ENCODE data around the gene CCNC.

The CCNC gene

DNA sequence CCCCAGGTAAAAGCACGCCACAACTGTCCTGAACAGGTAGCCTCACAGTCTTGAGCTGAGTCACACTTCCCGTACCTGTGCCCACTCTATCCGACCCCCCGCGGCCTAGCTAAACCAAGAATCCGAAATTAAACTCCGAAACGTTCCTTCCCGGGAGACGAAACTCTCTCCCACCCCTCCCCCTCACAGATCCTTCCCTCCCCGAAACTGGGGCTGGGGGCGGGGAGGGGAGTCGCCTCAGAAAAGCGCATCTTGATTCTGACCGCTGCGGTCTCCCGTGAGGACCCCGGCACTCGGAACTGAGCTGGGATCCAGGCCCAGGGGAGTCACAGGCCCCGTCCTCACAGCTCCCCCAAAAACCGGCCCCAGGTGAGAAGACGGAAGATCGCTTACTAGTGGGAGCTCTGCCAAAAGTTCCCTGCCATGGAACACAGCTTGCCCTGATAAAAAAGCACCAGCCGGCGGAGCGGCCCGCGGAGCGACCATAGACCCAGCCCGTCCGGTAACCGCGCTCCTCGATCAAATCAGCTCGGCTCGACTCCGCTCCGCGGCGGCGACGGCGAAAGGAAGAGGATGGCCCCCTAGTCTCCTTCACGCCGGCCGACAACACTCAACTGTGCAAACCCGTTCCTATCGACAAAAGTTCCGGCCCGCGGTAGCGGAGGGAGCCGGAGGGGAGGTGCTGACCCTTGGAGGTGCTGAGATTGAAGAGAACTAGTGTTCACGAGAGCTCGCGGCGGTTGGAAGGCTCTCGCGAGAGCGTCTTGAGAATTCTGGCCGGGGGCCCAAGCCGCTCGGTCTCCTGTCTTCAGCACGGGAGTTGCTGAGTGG lies at the start of gene CCNC:
CCNC (minus strand) TSS at position 558 of the 831 bp plus-strand sequence; CDS start at position 425, 133 bp downstream.
- peak; percentile 94 for DNase-seq

- DNase-seq = no peak
Measured at GRCh38 chr6:99617131-99617530, 48.7 kb upstream of the CCNC start.

GRCh38 chr6:99614430-99615186 lies 46.1 kb upstream of the CCNC start:
- DNase-seq = no peak

DNA sequence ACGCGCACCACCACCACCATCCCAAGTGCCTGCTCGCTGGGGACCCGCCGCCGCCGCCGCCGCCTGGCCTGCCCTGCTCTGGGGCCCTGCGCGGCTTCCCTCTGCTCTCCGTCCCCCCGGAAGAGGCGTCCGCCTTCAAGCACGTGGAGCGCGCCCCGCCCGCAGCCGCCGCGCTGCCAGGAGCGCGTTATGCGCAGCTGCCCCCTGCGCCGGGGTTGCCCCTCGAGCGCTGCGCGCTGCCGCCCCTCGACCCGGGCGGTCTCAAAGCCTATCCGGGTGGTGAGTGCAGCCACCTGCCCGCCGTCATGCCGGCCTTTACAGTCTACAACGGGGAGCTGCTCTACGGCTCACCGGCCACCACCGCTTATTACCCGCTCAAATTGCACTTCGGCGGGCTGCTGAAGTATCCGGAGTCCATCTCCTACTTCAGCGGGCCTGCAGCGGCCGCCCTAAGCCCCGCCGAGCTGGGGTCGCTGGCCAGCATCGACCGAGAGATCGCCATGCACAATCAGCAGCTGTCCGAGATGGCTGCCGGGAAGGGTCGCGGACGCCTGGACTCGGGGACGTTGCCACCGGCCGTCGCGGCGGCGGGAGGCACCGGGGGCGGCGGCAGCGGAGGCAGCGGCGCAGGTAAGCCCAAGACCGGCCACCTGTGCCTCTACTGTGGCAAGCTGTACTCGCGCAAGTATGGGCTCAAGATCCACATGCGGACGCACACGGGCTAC lies 45.4 kb upstream of the CCNC start:
- no peak for DNase-seq

DNA sequence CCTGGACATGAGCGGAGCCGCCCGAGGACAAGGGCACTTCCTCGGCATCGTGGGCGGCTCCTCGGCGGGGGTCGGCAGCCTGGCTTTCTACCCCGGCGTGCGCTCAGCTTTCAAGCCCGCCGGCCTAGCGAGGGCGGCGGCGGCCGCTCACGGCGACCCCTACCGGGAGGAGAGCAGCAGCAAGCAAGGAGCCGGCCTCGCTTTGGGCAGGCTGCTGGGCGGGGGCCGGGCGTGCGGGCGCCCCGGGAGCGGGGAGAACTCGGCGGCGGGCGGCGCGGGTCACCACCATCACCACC lies 44.9 kb upstream of the CCNC start:
- DNase-seq = no peak

DNA sequence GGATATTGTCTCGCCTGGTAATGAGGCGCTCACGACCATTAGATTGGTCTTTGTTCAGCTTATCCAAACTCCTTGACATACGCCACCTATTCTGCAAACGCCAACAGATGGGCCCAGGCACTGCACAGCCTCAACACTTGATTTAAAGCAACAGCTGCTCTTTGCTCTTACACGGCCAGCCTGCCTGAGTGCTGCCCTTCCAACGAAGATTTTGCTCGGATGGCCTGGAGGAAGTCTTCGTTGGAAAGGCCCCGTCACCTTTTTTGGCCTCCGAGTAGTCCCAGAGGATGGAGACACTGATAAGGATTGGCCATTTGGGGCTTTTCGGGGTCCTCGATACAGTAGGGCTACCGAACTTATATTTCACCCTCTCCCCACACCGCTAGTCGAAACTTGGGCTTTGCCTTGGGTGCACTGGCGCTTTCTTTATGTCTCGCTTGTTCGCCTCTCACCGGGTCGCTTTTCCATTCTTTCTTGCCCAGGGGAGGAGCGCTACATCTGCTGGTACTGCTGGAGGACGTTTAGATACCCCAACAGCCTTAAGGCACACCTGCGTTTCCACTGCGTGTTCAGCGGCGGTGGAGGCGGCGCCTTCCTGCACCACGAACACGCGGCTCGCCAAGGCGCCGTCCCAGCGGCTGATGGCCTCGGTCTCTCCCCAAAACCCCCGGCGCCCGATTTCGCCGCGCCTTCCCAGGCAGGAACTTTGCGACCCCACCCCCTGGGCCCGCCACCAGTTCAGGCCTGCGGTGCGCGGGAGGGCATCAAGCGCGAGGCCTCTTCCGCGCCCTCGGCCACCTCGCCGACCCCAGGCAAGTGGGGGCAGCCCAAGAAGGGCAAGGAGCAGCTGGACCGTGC lies 44.3 kb upstream of the CCNC start:
- no peak for DNase-seq

- DNase-seq = no peak
Measured at GRCh38 chr6:99611148-99611547, 42.7 kb upstream of the CCNC start.

DNA sequence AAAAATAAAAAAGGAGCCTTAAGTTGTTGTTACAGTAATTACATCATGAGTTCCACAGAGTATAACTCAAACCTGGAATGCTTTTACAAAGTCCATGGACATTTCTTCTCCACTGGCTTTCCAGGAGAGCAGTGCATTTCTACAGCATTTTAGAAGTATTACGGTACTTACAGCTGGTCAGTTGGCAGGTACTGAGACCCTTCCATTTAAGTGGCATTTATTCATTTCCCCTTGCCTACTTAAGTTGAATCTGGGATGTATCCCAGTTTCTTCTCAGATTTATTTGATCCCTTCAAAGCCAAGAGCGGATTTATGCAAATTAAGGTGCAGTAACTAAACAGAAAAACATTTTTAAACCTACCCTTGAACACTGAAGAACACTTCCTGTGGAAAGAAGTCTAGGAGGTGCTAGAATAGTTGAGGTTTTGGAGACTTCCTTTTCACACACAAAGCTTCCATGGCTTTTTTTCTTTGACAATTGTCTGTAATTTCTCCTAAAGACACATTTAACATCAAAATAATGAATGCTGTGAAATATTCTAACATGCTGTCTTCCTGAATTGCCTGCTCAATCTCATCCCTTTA lies 41.5 kb upstream of the CCNC start:
- no peak for DNase-seq

DNA sequence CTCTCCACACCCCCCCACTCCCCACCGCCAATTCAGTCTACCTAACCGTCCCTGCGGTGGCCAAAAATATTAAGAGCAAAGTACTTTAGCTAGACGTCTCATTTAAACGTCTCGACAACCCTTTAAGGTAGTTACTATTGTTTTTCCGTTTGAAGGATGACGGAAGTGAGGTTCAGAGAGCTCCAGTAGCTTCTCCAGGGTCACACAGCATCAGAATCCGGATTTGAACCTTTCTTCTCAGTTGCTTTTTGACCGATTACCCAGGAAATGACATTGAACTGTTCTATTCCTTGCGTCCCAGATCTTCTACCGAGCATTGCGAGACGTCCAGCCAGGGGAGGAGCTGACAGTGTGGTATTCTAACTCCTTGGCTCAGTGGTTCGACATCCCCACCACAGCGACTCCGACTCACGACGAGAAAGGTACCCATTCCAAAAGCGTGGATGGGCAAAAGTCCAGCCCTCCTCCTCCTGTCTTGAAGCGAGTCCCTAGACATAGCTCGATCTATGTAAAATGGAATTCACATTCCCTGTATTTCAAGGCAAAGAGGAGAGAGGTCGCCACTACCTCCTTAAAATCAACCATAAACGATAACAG lies 40.5 kb upstream of the CCNC start:
- no peak for DNase-seq

DNA sequence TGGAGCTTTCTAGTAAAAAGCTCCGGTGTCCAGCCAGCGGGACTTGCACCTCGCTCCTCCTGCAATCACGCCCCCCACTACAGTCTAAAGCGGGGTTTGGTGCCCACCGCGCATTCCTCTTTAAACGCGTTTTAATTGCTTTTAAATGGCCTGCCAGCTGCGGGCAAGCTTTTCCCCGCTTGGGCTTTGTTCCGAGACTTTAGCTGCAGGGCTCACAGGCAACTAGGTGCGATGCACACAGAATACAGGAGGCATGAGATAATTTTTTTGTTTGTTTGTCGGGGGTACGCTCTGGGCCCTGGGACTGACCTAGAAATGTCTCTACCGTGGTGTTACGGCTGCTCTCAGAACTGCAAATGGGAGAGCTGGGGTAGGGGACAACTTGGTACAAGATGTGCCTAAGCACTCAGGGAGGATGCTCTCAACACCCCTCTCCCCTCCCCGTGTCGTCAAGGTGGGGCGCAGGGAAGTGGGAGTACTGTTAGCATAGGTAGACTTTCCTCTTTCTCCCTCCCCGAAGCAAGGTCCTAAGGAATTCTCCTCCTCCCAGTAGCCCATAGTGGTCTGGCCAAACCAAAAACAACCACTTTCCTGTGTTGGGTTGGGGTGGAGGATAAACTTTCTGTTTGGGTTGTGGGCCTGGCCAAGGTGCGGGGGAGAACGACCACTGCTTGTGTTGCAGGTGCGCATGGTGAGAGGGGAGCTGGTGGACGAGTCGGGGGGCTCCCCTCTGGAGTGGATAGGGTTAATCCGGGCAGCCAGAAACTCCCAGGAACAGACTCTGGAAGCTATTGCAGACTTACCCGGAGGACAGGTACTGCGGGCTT lies 39.8 kb upstream of the CCNC start:
- DNase-seq = no peak

DNA sequence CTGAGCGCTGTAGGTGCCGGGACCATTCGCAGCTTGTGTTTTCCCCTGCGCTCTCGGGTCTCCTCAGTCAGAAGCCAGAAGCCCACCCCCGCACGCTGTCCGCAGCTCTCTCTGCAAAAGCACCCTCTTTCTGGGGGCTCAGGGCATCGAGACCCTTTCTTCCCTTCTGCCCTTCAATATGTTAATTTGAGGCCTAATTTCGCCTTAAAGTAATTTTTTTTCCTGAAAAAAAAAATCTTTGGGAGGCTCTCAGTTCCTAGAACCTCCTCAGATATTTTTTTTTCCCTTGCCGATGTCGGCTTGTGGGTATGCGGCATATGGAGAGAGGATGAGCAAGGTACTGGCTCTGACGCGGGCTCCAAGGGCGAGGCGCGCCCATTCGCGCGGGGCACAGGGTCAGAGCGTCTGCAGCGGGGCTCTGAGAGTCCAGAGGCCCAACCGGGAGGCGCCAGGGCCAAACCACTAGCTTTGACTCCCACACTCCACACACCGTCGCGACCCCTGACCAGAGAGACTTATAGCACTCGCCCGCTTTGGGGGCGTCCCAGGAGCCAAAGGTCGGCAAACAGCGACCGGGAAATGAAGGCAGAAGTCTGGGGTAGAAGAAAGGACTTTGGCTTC lies 39.1 kb upstream of the CCNC start:
- DNase-seq = no peak

- DNase-seq = no peak
Measured at GRCh38 chr6:99606656-99607415, 38.4 kb upstream of the CCNC start, which contains the start of gene PRDM13. PRDM13 (plus strand) TSS chr6:99606833; CDS start chr6:99607035, 202 bp downstream.

DNA sequence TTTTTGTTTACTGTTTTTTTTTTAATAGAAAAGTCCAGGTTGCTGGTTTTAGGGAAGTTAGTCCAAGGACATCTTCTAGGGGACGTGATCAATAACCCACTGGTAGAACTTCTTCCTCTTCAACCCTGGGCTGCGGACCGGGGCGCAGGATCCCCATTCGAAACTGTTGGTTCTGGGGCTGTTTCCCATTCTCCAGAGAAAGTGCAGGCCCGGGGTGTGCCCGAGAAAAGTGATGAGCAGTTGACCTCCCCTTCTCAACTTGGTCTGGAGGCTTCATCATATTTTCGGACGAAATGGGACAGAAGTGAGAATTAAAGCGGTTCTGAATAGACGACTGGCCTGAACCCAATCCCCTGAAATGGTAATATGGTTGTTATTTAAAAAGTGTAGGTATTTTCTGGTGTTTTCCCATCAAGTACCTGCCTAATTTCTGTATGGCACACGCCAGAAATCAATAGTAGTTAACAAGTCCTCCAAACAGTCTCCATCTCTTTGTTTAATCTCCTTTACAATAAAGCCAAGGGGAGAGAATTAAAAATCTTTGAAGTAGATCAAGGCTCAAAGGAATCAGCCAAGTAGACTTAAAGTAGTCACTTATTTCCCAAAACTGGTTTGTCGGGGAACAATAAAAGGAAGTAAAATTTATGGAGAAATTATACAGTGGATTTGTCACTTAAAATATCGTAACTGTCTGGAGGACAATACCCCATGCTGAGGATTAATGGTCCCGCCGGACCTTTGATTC lies 37.6 kb upstream of the CCNC start:
- no peak for DNase-seq

DNA sequence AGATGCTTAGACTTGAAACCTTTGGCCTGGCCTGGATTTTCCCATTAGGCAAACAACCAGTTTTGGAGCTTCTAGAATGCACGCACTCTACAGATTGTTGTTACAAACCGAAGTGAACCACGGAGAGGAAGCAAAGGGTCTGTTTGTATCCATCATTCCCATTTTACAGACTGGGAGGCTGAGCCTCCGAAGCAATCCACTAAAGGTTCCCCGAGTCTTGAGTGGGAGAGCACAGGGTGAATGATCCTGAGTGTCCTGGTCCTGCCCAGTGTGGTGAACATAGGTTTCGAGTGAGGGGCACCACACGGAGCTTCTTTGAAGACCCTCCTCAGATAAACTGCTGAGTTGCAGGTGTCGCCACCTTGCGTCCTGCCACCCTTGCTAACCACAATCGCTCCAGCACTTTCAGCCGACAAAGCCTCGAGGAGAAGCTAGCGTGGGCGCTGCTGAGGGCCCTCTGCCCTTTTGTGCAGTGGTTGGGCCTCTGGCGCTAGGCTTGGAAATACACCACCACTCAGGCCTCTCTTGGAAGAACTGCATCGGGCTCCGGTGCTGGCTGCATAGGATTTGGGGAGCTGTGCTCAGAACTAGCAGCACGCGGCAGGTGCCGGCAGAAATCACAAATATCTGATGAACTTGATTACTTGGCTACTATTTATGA lies 36.7 kb upstream of the CCNC start:
- DNase-seq = no peak

GRCh38 chr6:99604166-99605073 lies 36.0 kb upstream of the CCNC start:
- no peak for DNase-seq

DNA sequence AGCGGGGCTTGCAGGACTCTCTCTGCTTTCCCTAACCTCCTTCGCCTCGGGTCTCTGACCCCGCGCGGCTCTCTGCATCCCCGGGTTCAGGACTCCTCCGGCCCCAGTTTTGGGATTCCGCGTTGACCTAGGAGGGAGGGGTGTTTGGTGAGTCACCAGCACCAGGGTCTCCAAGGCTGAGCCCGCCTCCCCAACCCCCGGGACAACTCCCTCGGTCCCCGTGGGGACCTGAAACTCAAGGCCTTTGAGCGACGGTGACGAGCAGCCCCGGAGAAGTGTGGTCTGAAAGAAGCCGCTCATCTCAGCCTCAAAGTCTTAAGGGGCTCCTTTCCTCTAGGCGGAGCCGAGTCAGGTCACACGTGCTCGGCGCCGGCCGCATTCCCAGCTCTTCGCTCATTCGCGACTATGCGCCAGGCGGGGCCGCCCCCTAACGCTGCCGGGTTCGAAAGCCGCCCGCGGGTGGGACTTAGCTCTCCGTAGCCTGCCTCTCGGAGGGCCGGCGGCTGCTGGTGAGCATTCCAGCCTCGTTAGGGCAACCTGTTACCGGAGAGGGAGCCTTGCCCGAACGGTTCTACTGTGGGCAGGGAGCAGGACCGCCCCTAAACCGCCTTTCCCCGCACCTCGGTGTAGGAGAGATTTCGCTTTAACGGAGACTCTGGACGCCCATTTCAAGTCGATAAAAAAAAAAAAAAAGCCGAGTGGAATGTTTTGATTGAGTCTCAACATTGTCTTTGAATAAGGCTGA lies 35.1 kb upstream of the CCNC start:
- no peak for DNase-seq
